GM19324 (cell line): ENCODE measurements around the gene VAV3.
"Not testable (repeated sequence)": the region's sequence is repeated elsewhere in the genome, so short reads cannot be mapped to it uniquely, and the experiment has no call there.

Experiments used
- ATAC-seq: cut with Tn5 transposase; IDR thresholded peaks from one replicate; pipeline ENCODE4 v1.9.1; 2021; ENCODE audit warnings: mild to moderate bottlenecking, moderate library complexity; ENCODE audit not compliant: unreplicated experiment, low FRiP score

Gene VAV3

GRCh38 chr1:107767156-107767582, 197.8 kb downstream of the VAV3 start:
- no peak for ATAC-seq

- ATAC-seq, result no peak
Measured at GRCh38 chr1:107766533-107766932, 198.4 kb downstream of the VAV3 start.

- no peak for ATAC-seq
Measured at GRCh38 chr1:107762751-107763390, 202.1 kb downstream of the VAV3 start.

GRCh38 chr1:107760065-107760464, 204.9 kb downstream of the VAV3 start:
- ATAC-seq, result no peak

- ATAC-seq, result no peak
Measured at GRCh38 chr1:107750364-107750959, 214.5 kb downstream of the VAV3 start.

- ATAC-seq, result no peak
Measured at GRCh38 chr1:107748531-107748930, 216.4 kb downstream of the VAV3 start.

- ATAC-seq, result no peak
Measured at GRCh38 chr1:107741242-107741641, 223.7 kb downstream of the VAV3 start.

- ATAC-seq, result no peak
Measured at GRCh38 chr1:107740579-107740978, 224.4 kb downstream of the VAV3 start.

- ATAC-seq, result no peak
Measured at GRCh38 chr1:107739651-107740050, 225.3 kb downstream of the VAV3 start.

- no peak for ATAC-seq
Measured at GRCh38 chr1:107739201-107739600, 225.8 kb downstream of the VAV3 start.

- not testable (repeated sequence) for ATAC-seq
Measured at GRCh38 chr1:107733401-107733800, 231.6 kb downstream of the VAV3 start.

GRCh38 chr1:107727866-107728265, 237.1 kb downstream of the VAV3 start:
- no peak for ATAC-seq

- ATAC-seq, result no peak
Measured at GRCh38 chr1:107726860-107727259, 238.1 kb downstream of the VAV3 start.

GRCh38 chr1:107724648-107725047, 240.3 kb downstream of the VAV3 start:
- no peak for ATAC-seq

- ATAC-seq, result not testable (repeated sequence)
Measured at GRCh38 chr1:107720210-107720609, 244.8 kb downstream of the VAV3 start.

- no peak for ATAC-seq
Measured at GRCh38 chr1:107710005-107710404, 255.0 kb downstream of the VAV3 start.

- ATAC-seq, result no peak
Measured at GRCh38 chr1:107707111-107707510, 257.9 kb downstream of the VAV3 start.

- no peak for ATAC-seq
Measured at GRCh38 chr1:107706182-107706581, 258.8 kb downstream of the VAV3 start.

GRCh38 chr1:107704911-107705310, 260.1 kb downstream of the VAV3 start:
- ATAC-seq, result no peak

- no peak for ATAC-seq
Measured at GRCh38 chr1:107702946-107703571, 261.9 kb downstream of the VAV3 start.

- not testable (repeated sequence) for ATAC-seq
Measured at GRCh38 chr1:107700651-107701050, 264.3 kb downstream of the VAV3 start.

GRCh38 chr1:107698161-107698560, 266.8 kb downstream of the VAV3 start:
- no peak for ATAC-seq
